ENCODE results near the gene OR6Y1. TPM values are rescaled to one million over a fixed set of nuclear protein-coding genes. Genes with fewer than 3 reads are reported as not detected.

The OR6Y1 gene
- total and polyA plus RNA-seq, 2 of the 13 experiments (the other 11 are each of a cell fraction or from before 2014, with no cell fraction given), result not detected

GRCh38 chr1:158521666-158522058 lies 32.5 kb downstream of the OR6Y1 start:
- DNase-seq (ENCODE audit: low spot score), result no peak
- WGBS (ENCODE audit: low lambda C conversion rate), result 5% methylated on average over 2 of the region's 2 CpGs
- Histone ChIP-seq H2AFZ (ENCODE audit: low read length) (no peak overlapping the region), H3K27ac (ENCODE audit: extremely low read length, insufficient read depth, low read length) (no peak overlapping the region), H3K27me3 (ENCODE audit: control insufficient read depth in 1 of 2, insufficient read depth in 2 of 2, low read length in 2 of 2) (no peaks in the 10 kb centered on the region), H3K9ac (ENCODE audit: insufficient read depth, low read depth, low read length) (no peak overlapping the region), H4K20me1 (ENCODE audit: insufficient read depth, low read length) (no peaks in the 10 kb centered on the region), H3K4me2 (ENCODE audit: low read depth, low read length) (no peak overlapping the region), H3K9me3 (ENCODE audit: low read length) (0 out of 2 replicates have a peak, but pooled peaks cover 4% of the 10 kb centered on the region), H3K4me3 (replicated peaks in 1 of 3; ENCODE audit: insufficient read depth in 1 of 3, low read depth in 2 of 3, low read length in 3 of 3) (no peak overlapping the region), H3K4me1 (ENCODE audit: insufficient read depth, low read length) (no peaks in the 10 kb centered on the region), H3K36me3 (replicated peaks in 1 of 2; ENCODE audit: control insufficient read depth in 1 of 2, insufficient read depth in 2 of 2, low read length in 2 of 2) (no peaks in the 10 kb centered on the region), H3K79me2 (ENCODE audit: insufficient read depth, low read length) (no peaks in the 10 kb centered on the region)
- intact Hi-C loops (cut with micrococcal nuclease; ENCODE audit: unreplicated experiment), result no loop called here
- POLR2A ChIA-PET, result no interaction called here
- TF ChIP-seq NR1H2 (CRISPR knock-in tag; IDR thresholded peaks at IDR 0.05; ENCODE audit: borderline replicate concordance, low read depth) (no peak), TGIF2 (CRISPR knock-in tag; IDR thresholded peaks at IDR 0.05) (no peak), TCF7 (IDR thresholded peaks at IDR 0.05; ENCODE audit: low read depth) (no peak), ZFY (CRISPR knock-in tag; IDR thresholded peaks at IDR 0.05) (no peak)
- no TSS peak for BruUV-seq (replicated peaks)
- ATAC-seq, result no peak
- CTCF ChIA-PET (ENCODE audit: low intra/inter-chr PET ratio, low total read pairs), result no interaction called here
- in situ Hi-C loops (cut with HindIII; ENCODE audit: extremely low pct_ligation_motif_present, low pct_unique_long_range_greater_than_20kb), result no loop called here
- no peak for FAIRE-seq

- no peak overlapping the region for H3K27ac ChIP-seq (ENCODE audit: extremely low read length, insufficient read depth, low read length)
- H3K9ac ChIP-seq (ENCODE audit: insufficient read depth, low read depth, low read length), result no peak overlapping the region
- no peaks in the 10 kb centered on the region for H4K20me1 ChIP-seq (ENCODE audit: insufficient read depth, low read length)
- H3K4me3 ChIP-seq (replicated peaks in 1 of 3; ENCODE audit: insufficient read depth in 1 of 3, low read depth in 2 of 3, low read length in 3 of 3), result no peak overlapping the region
- 0 out of 2 replicates have a peak, but pooled peaks cover 4% of the 10 kb centered on the region for H3K9me3 ChIP-seq (ENCODE audit: low read length)
- DNase-seq (ENCODE audit: low spot score), result no peak
- no peaks in the 10 kb centered on the region for H3K79me2 ChIP-seq (ENCODE audit: insufficient read depth, low read length)
- intact Hi-C loops (cut with micrococcal nuclease; ENCODE audit: unreplicated experiment) (no loop called here), in situ Hi-C loops (cut with HindIII; ENCODE audit: extremely low pct_ligation_motif_present, low pct_unique_long_range_greater_than_20kb) (no loop called here)
- H3K36me3 ChIP-seq (replicated peaks in 1 of 2; ENCODE audit: control insufficient read depth in 1 of 2, insufficient read depth in 2 of 2, low read length in 2 of 2), result no peaks in the 10 kb centered on the region
- no peak for ATAC-seq
- no peaks in the 10 kb centered on the region for H3K27me3 ChIP-seq (ENCODE audit: control insufficient read depth in 1 of 2, insufficient read depth in 2 of 2, low read length in 2 of 2)
- BruUV-seq (replicated peaks), result no TSS peak
- ChIA-PET POLR2A (no interaction called here), CTCF (ENCODE audit: low intra/inter-chr PET ratio, low total read pairs) (no interaction called here)
- H2AFZ ChIP-seq (ENCODE audit: low read length), result no peak overlapping the region
- FAIRE-seq, result no peak
- 0% methylated on average over 2 of the region's 3 CpGs for WGBS (ENCODE audit: low lambda C conversion rate)
- H3K4me1 ChIP-seq (ENCODE audit: insufficient read depth, low read length), result no peaks in the 10 kb centered on the region
- no peak overlapping the region for H3K4me2 ChIP-seq (ENCODE audit: low read depth, low read length)
- TF ChIP-seq ZNF33B (CRISPR knock-in tag; IDR thresholded peaks at IDR 0.05) (no peak), ZNF777 (CRISPR knock-in tag; IDR thresholded peaks at IDR 0.05) (no peak), FOXC1 (CRISPR knock-in tag; IDR thresholded peaks at IDR 0.05; ENCODE audit: borderline replicate concordance) (no peak), TFAP4 (IDR thresholded peaks at IDR 0.05; ENCODE audit: borderline replicate concordance, low read depth) (no peak), XRCC5 (optimal IDR thresholded peaks at IDR 0.05; ENCODE audit: low read length) (no peak), HDAC1 (CRISPR knock-in tag; IDR thresholded peaks at IDR 0.05) (no peak), ZNF567 (CRISPR knock-in tag; IDR thresholded peaks at IDR 0.05; ENCODE audit: borderline replicate concordance) (no peak), FOXO1 (CRISPR knock-in tag; IDR thresholded peaks at IDR 0.05) (no peak), ZNF224 (CRISPR knock-in tag; IDR thresholded peaks at IDR 0.05) (no peak), ZNF431 (CRISPR knock-in tag; IDR thresholded peaks at IDR 0.05; ENCODE audit: borderline replicate concordance, low read depth) (no peak), ZFAT (CRISPR knock-in tag; conservative IDR thresholded peaks at IDR 0.05) (no peak), PAXIP1 (CRISPR knock-in tag; conservative IDR thresholded peaks at IDR 0.05) (no peak)
Observed at GRCh38 chr1:158520955-158521665, 33.1 kb downstream of the OR6Y1 start.

Data from HepG2 (cell line).